Activated B cell treated with CpG ODN at 0.5 μM for 24 hours (primary cell): ENCODE data around the gene SRSF7. TPM values are rescaled to one million over a fixed set of nuclear protein-coding genes. Genes with fewer than 3 reads are reported as not detected.
"Not testable (repeated sequence)": the region's sequence is repeated elsewhere in the genome, so short reads cannot be mapped to it uniquely, and the experiment has no call there.

Source experiments
- ATAC-seq: fragments of 200-7000 bp; cut with Tn5 transposase; one replicate; pipeline ENCODE4 v1.10.0; 2021; ENCODE audit warnings: low read depth, mild to moderate bottlenecking, moderate library complexity
- CTCF ChIA-PET: fragments of 350-600 bp; sonication (Branson Sonifier 250); formaldehyde crosslinking; loops from one replicate; lab custom pipeline; 2021; ENCODE audit warnings: antibody characterized with exemption; lab: Charles Lee
- POLR2A ChIA-PET: fragments of 350-600 bp; sonication (Branson Sonifier 250); formaldehyde crosslinking; loops from one replicate; lab custom pipeline; 2021; ENCODE audit warnings: antibody characterized with exemption; lab: Charles Lee
- DNase-seq: peaks from one replicate; pipeline ENCODE4 v3.0.0; 2022
- H3K27ac Mint-ChIP-seq: one replicate; pipeline ENCODE4 v1.8.0; 2020; ENCODE audit warnings: mixed read lengths
- H3K27me3 Mint-ChIP-seq: one replicate; pipeline ENCODE4 v1.8.0; 2021; ENCODE audit warnings: mixed read lengths
- H3K36me3 Mint-ChIP-seq: one replicate; pipeline ENCODE4 v1.8.0; 2021; ENCODE audit warnings: low read depth, mixed read lengths
- H3K4me1 Mint-ChIP-seq: one replicate; pipeline ENCODE4 v1.8.0; 2021; ENCODE audit warnings: mixed read lengths
- H3K4me3 Mint-ChIP-seq: one replicate; pipeline ENCODE4 v1.8.0; 2020; ENCODE audit warnings: mild to moderate bottlenecking, mixed read lengths
- H3K9me3 Mint-ChIP-seq: one replicate; pipeline ENCODE4 v1.8.0; 2020; ENCODE audit warnings: mixed read lengths
- CTCF ChIP-seq: fragments of 200-600 bp; IDR thresholded peaks from one replicate; pipeline ENCODE4 v1.8.0; 2022; ENCODE audit warnings: antibody characterized with exemption, mild to moderate bottlenecking
- intact Hi-C: fragments of 100-400 bp; cut with micrococcal nuclease; formaldehyde crosslinking; loops from one replicate; pipeline ENCODE4 v1.15.1; 2024
- total RNA-seq: library from RNA; stranded (reverse); gene quantifications from 2 replicates; pipeline ENCODE4 v1.2.3, GENCODE V29; 2022

SRSF7 gene
- total RNA-seq, 1 donor from 2014 or later = 247 TPM

- no peak for TF ChIP-seq CTCF
- no peak for DNase-seq
- H3K4me3 Mint-ChIP-seq = no peak overlapping the region
- no peaks in the 10 kb centered on the region for H3K9me3 Mint-ChIP-seq
- POLR2A ChIA-PET = no interaction called here
- ATAC-seq = no peak
- H3K27ac Mint-ChIP-seq = no peak overlapping the region
- peaks cover 4% of the 10 kb centered on the region for H3K4me1 Mint-ChIP-seq
- intact Hi-C loops = no loop called here
- CTCF ChIA-PET = no interaction called here
- H3K27me3 Mint-ChIP-seq = no peaks in the 10 kb centered on the region
- H3K36me3 Mint-ChIP-seq = peaks cover 9% of the 10 kb centered on the region
Observed at GRCh38 chr2:38704664-38705063, 46.5 kb downstream of the SRSF7 start.

GRCh38 chr2:38703336-38703735 is 47.8 kb downstream of the SRSF7 start:
- ATAC-seq, H3K4me1 Mint-ChIP-seq, POLR2A ChIA-PET, H3K9me3 Mint-ChIP-seq, H3K4me3 Mint-ChIP-seq, H3K27ac Mint-ChIP-seq, intact Hi-C loops, CTCF ChIA-PET, DNase-seq, H3K27me3 Mint-ChIP-seq: not testable (repeated sequence)
- peaks cover 11% of the 10 kb centered on the region for H3K36me3 Mint-ChIP-seq

GRCh38 chr2:38702413-38702812 is 48.7 kb downstream of the SRSF7 start:
- TF ChIP-seq CTCF = no peak
- no peaks in the 10 kb centered on the region for H3K4me1 Mint-ChIP-seq

GRCh38 chr2:38701542-38701941 is 49.6 kb downstream of the SRSF7 start:
- intact Hi-C loops = no loop called here
- no peaks in the 10 kb centered on the region for H3K9me3 Mint-ChIP-seq
- ATAC-seq = no peak

More at GRCh38 chr2:38702413-38702812, 48.7 kb downstream of the SRSF7 start:
- Mint-ChIP-seq H3K27ac (no peak overlapping the region), H3K36me3 (peaks cover 11% of the 10 kb centered on the region), H3K4me3 (no peak overlapping the region), H3K9me3 (no peaks in the 10 kb centered on the region), H3K27me3 (no peaks in the 10 kb centered on the region)
- ATAC-seq = no peak
- intact Hi-C loops = no loop called here
- no peak for DNase-seq
- CTCF ChIA-PET = no interaction called here
- POLR2A ChIA-PET = no interaction called here

GRCh38 chr2:38700881-38701458 is 50.2 kb downstream of the SRSF7 start:
- Mint-ChIP-seq H3K36me3 (peaks cover 13% of the 10 kb centered on the region), H3K4me1 (no peaks in the 10 kb centered on the region), H3K27ac (no peak overlapping the region), H3K9me3 (no peaks in the 10 kb centered on the region), H3K4me3 (no peak overlapping the region), H3K27me3 (no peaks in the 10 kb centered on the region)
- intact Hi-C loops = no loop called here
- CTCF ChIA-PET = no interaction called here
- POLR2A ChIA-PET = no interaction called here
- ATAC-seq (no peak), DNase-seq (no peak)
- TF ChIP-seq CTCF = no peak

More at GRCh38 chr2:38701542-38701941, 49.6 kb downstream of the SRSF7 start:
- Mint-ChIP-seq H3K4me1 (no peaks in the 10 kb centered on the region), H3K27me3 (no peaks in the 10 kb centered on the region), H3K27ac (no peak overlapping the region), H3K4me3 (no peak overlapping the region), H3K36me3 (peaks cover 11% of the 10 kb centered on the region)
- ChIA-PET POLR2A (no interaction called here), CTCF (no interaction called here)
- no peak for TF ChIP-seq CTCF
- DNase-seq = no peak
